Endothelial cell of umbilical vein (primary cell): ENCODE results near the gene KCNH1.

Source experiments
- EZH2 ChIP-seq: IDR thresholded peaks from 2 replicates; pipeline ENCODE4 v1.6.1; 2012; ENCODE audit warnings: borderline replicate concordance, low read depth, mild to moderate bottlenecking, moderate library complexity, low read length, inconsistent platforms; ENCODE audit not compliant: severe bottlenecking
- POLR2AphosphoS5 ChIP-seq: IDR thresholded peaks from 2 replicates; pipeline ENCODE4 v1.6.1; 2012; ENCODE audit warnings: low read depth, mild to moderate bottlenecking, control low read depth, low read length, moderate library complexity; ENCODE audit not compliant: insufficient read depth
- TF ChIP-seq, protein P1 (sequence below), 2 donors: IDR thresholded peaks; 1 replicate in 1 of 2; 2 replicates in 1 of 2; pipeline ENCODE4 v1.5.1; 2011; ENCODE audit warnings: low read length in 2 of 2, mild to moderate bottlenecking in 2 of 2, moderate library complexity in 2 of 2, control low read depth in 1 of 2, inconsistent platforms in 1 of 2, low read depth in 1 of 2; ENCODE audit not compliant: insufficient read depth in 1 of 2; ENCODE audit errors: extremely low read depth in 1 of 2

- TF ChIP-seq POLR2AphosphoS5 (no peak), EZH2 (no peak)
- TF ChIP-seq, protein P1, sequence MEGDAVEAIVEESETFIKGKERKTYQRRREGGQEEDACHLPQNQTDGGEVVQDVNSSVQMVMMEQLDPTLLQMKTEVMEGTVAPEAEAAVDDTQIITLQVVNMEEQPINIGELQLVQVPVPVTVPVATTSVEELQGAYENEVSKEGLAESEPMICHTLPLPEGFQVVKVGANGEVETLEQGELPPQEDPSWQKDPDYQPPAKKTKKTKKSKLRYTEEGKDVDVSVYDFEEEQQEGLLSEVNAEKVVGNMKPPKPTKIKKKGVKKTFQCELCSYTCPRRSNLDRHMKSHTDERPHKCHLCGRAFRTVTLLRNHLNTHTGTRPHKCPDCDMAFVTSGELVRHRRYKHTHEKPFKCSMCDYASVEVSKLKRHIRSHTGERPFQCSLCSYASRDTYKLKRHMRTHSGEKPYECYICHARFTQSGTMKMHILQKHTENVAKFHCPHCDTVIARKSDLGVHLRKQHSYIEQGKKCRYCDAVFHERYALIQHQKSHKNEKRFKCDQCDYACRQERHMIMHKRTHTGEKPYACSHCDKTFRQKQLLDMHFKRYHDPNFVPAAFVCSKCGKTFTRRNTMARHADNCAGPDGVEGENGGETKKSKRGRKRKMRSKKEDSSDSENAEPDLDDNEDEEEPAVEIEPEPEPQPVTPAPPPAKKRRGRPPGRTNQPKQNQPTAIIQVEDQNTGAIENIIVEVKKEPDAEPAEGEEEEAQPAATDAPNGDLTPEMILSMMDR (IDR thresholded peaks at IDR 0.05; ENCODE audit: extremely low read depth in 1 of 2, insufficient read depth in 1 of 2, low read depth in 1 of 2, low read length in 2 of 2), result no peak
Observed at GRCh38 chr1:210857146-210857663, 276.7 kb downstream of the KCNH1 start.
